Placental epithelial cell (primary cell): ENCODE data around the gene OR2T29. TPM values are rescaled to one million over a fixed set of nuclear protein-coding genes. Genes with fewer than 3 reads are reported as not detected.

ENCODE experiments used
- small RNA-seq: library from RNA; depleted of rRNA; stranded (forward); fragments of <200 nt; gene quantifications from one replicate; pipeline ENCODE3, GENCODE V24; 2012
- total RNA-seq: library from RNA; depleted of rRNA; stranded (reverse); fragments of >200 nt; gene quantifications from 2 replicates; pipeline ENCODE4 v1.2.3, GENCODE V29; 2012

Gene OR2T29
- total RNA-seq = 9.4 and 19.7 TPM in 2 replicates

GRCh38 chr1:248562672-248563071 is at the start of gene OR2T29:
Gene OR2T29 (minus strand): TSS chr1:248562772. CDS start chr1:248559491, 3,281 bp downstream.

GRCh38 chr1:248597589-248597988 is 35.0 kb upstream of the OR2T29 start, which contains the start of gene OR2T10:
Gene OR2T10 (minus strand): TSS chr1:248597700. CDS start chr1:248593768, 3,932 bp downstream.

GRCh38 chr1:248574657-248575056 is 12.1 kb upstream of the OR2T29 start, which contains the start of gene OR2T34:
Gene OR2T34 (minus strand): TSS chr1:248574757. CDS start chr1:248574757, 0 bp downstream.

GRCh38 chr1:248507773-248508172 is 54.8 kb downstream of the OR2T29 start, which contains the start of gene OR2G6:
Gene OR2G6 (plus strand): TSS chr1:248508073. CDS start chr1:248521647, 13,574 bp downstream.

Small RNAs within 50 kb of the gene (small RNA-seq; reads per million reads assigned to genes)
- gene RF00019 = not detected

Other genes starting within 250 kb of the OR2T29 start
- gene OR2M7, start 238.2 kb downstream of the OR2T29 start, total RNA-seq = not detected in 2 replicates
- not detected in 2 replicates for gene OR14C36, start 214.0 kb downstream of the OR2T29 start, total RNA-seq
- not detected in 2 replicates for gene OR2T4, start 201.1 kb downstream of the OR2T29 start, total RNA-seq
- not detected in 2 replicates for gene OR2T6, start 187.0 kb downstream of the OR2T29 start, total RNA-seq
- gene OR2T1, start 159.7 kb downstream of the OR2T29 start, total RNA-seq = not detected in 2 replicates
- 9.0 and 16.1 TPM in 2 replicates for gene OR2T2, start 117.1 kb downstream of the OR2T29 start, total RNA-seq
- gene OR2T3, start 89.4 kb downstream of the OR2T29 start, total RNA-seq = 0.65 and 0.79 TPM in 2 replicates
- gene OR2T5, start 74.2 kb downstream of the OR2T29 start, total RNA-seq = 1.4 and 2.7 TPM in 2 replicates
- gene OR2G6, start 54.7 kb downstream of the OR2T29 start, total RNA-seq = 4.3 and 13.2 TPM in 2 replicates
- gene OR2T34, start 12.0 kb upstream of the OR2T29 start, total RNA-seq = 9.8 and 12.4 TPM in 2 replicates
- 9.8 and 22.2 TPM in 2 replicates for gene OR2T10, start 34.9 kb upstream of the OR2T29 start, total RNA-seq
- gene OR2T11, start 72.3 kb upstream of the OR2T29 start, total RNA-seq = 7.0 and 8.2 TPM in 2 replicates
- gene OR2T35, start 82.5 kb upstream of the OR2T29 start, total RNA-seq = 2.4 and 4.9 TPM in 2 replicates
- not detected in 2 replicates for gene OR2T27, start 92.8 kb upstream of the OR2T29 start, total RNA-seq
- gene OR14I1, start 140.0 kb upstream of the OR2T29 start, total RNA-seq = 0.76 TPM in 1 of 2 replicates, not detected in the other
- gene LYPD8, start 193.0 kb upstream of the OR2T29 start, total RNA-seq = 0.22 TPM in 1 of 2 replicates, not detected in the other